ENCODE results near the gene KCNH2.
"Not testable (repeated sequence)": the region's sequence is repeated elsewhere in the genome, so short reads cannot be mapped to it uniquely, and the experiment has no call there.

The KCNH2 gene

DNA sequence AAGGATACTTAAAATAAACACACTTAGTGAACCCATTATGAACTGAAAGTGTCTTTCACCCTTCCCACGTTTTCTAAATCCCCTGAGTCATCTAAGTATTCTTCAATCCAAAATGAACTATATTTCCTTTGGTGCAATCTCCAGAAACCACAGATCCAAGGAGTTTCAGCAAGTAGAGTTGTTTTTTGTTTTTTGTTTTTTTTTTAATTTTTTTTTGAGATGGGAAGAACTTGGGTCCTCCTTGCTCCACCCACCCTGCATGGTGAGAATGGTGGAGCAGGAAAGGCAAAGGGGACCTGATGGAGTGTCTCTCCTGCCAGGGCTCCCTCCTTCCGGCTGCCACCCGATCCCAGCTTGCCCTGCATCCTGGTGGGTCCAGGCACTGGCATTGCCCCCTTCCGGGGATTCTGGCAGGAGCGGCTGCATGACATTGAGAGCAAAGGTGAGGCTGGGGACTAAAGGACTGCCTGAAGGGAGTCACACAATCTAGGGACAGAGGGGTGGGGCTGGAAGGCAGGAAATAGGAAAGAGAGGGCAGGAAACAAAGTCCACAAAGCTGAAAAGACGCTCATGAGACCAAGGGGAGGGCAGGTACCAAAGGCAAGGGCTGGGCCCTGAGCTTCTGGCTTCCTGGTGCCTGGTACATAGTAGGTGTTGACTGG, 34.0 kb upstream of the KCNH2 start:
- no peak for DNase-seq

DNA sequence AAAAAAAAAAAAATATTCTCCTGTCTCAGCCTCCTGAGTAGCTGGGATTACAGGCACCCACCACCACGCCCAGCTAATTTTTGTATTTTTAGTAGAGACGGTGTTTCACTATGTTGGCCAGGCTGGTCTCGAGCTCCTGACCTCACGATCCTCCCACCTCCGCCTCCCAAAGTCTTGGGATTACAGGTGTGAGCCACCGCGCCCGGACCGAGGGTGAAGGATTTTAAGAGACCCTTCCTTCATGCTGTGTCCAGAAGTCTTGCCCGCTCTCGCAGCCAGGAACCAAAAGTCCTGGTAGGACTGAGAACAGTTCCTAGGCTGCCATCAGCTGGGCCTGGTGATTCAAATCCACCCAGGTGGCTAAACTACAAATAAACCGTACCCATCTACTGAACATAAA, 33.5 kb upstream of the KCNH2 start:
- DNase-seq: not testable (repeated sequence)

GRCh38 chr7:151011097-151011409, 32.9 kb upstream of the KCNH2 start:
- no peak for DNase-seq

DNA sequence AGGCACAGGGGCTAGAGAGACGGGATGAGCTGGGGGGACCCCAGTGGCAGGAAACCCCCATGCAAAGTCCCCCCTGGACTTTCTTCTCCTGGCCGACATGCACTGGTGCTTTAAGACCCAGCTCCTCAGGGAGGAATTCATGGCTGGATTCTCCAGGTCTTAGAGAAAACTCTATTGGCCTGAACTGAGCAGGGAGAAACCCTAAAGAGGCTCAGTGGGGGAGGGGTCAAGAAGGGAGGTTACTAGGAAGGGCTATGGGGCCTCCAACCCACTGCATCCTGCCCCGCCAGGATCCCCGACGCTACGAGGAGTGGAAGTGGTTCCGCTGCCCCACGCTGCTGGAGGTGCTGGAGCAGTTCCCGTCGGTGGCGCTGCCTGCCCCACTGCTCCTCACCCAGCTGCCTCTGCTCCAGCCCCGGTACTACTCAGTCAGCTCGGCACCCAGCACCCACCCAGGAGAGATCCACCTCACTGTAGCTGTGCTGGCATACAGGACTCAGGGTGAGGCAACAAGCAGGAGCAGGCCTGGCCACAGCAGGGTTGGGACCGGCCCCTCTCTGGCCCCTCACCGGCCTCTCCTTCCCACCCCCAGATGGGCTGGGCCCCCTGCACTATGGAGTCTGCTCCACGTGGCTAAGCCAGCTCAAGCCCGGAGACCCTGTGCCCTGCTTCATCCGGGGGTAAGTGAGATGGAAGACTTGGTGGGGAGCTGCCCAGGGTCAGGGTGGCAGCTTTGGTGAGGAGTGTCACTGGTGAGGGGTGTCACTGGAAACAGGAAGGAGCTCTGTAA, 32.4 kb upstream of the KCNH2 start:
- no peak for DNase-seq

GRCh38 chr7:151010037-151010306, 31.9 kb upstream of the KCNH2 start:
- DNase-seq: no peak

- no peak for DNase-seq
Observed at GRCh38 chr7:151009327-151010036, 31.4 kb upstream of the KCNH2 start.

DNA sequence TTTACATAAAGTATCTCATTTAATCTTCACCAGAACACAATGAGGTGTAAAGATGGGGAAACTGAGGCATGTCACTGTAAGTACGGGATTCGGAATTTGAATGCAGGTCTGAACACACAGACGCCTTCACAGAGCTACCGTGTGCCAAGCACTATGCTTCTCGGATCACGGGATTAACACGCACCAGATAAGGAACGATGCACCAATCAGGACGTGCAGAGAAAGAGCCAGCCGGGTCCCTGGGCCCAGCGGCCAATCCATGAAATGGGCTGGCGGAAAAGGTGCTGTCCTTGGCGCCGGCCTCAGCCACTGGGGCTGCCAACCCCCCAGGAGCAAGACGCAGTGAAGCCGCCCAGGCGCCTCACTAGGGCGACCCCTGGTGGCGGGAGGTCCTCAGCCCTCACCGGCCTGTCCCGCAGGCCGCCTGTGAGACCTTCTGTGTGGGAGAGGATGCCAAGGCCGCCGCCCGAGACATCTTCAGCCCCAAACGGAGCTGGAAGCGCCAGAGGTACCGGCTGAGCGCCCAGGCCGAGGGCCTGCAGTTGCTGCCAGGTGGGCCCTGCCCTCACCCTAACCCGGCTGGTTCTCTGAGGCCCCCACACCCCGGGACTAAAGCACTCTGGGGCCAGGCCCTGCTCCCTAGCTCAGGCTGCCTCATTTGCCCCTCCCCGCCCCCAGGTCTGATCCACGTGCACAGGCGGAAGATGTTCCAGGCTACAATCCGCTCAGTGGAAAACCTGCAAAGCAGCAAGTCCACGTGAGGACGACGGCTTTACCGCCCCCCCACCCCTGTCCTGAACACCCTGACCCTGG, 30.6 kb upstream of the KCNH2 start:
- DNase-seq: no peak

- DNase-seq: no peak
Observed at GRCh38 chr7:151008143-151008510, 30.0 kb upstream of the KCNH2 start.

DNA sequence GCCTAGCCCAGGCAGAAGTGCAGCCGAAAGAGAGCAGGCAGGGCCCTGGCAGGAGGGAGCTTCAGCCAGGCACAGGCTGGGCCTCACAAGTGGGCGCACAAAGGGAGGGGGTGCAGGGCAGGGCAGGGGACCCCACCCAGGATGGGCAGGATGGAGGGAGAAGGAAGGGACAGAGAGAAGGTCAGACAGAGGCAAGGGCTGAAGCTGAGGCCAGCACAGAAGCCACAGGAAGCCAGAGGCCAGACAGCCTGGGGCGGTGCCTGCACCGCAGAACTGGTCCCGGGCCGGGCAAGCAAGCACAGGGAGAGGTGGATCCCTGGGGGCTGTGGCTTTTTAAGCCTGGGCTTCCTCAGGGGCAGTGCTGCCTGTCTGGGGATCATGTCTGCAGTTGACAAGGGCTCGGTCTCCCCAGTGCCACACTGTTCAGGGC, 29.4 kb upstream of the KCNH2 start:
- no peak for DNase-seq

GRCh38 chr7:151006590-151007300, 28.6 kb upstream of the KCNH2 start:
- DNase-seq: no peak

- DNase-seq: no peak
Observed at GRCh38 chr7:151005566-151005965, 27.4 kb upstream of the KCNH2 start.

DNA sequence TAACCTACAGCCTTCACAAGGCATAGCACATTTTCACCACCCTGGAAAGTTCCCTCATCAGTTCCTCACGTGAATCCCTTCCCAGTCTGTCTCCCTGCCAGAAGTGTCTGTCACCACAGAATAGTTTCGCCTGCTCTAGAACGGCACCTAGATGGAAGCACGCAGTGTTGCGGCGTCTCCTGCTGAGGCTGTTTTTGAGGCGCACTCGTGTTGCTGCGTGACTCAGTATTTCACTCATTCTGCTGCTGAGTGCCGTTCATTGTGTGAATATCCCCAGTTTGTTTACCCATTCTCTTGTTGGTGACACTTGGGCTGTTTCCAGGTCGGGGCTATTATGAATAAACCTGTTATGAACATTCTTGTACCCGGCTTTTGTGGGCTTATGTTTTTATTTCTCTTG, 25.5 kb upstream of the KCNH2 start:
- DNase-seq: no peak

- no peak for DNase-seq
Observed at GRCh38 chr7:151001546-151001945, 23.4 kb upstream of the KCNH2 start.

- DNase-seq: no peak
Observed at GRCh38 chr7:151000897-151001495, 22.9 kb upstream of the KCNH2 start.

DNA sequence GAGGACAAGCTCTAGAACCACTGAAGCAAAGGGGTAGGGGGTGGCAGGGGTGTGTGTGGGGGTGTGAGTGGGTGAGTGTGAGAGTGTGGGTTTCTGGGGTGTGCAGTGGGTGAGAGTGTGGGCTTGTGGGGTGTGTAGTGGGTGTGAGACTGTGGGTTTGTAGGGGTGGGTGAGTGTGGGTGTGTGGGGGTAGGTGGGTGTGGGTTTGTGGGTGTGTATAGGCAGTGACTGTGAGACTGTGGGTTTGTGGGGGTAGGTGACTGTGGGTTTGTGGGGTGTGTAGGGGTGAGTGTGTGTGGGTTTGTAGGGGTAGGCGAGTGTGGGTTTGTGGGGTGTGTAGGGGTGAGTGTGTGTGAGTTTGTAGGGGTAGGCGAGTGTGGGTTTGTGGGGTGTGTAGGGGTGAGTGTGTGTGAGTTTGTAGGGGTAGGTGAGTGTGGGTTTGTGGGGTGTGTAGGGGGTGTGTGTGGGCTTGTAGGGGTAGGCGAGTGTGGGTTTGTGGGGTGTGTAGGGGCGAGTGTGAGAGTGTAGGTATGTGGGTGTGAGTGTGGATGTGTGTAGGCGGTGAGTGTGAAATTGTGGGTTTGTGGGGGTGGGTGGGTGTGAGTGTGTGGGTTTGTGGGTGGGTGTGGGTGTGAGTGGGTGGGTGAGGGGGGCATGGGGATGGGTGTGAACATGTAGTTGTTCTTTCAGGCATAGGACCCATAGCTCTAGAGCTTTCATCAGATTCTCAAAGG, 21.5 kb upstream of the KCNH2 start:
- DNase-seq: no peak

DNA sequence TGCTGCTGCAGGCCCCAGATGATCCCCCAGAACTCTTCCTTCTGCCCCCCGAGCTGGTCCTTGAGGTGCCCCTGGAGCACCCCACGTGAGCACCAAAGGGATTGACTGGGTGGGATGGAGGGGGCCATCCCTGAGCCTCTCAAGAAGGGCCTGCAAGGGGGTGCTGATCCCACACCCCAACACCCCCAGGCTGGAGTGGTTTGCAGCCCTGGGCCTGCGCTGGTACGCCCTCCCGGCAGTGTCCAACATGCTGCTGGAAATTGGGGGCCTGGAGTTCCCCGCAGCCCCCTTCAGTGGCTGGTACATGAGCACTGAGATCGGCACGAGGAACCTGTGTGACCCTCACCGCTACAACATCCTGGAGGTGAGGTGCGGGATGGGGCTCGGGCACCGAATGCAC, 20.9 kb upstream of the KCNH2 start:
- DNase-seq: no peak

- no peak for DNase-seq
Observed at GRCh38 chr7:150998341-150998740, 20.2 kb upstream of the KCNH2 start.

DNA sequence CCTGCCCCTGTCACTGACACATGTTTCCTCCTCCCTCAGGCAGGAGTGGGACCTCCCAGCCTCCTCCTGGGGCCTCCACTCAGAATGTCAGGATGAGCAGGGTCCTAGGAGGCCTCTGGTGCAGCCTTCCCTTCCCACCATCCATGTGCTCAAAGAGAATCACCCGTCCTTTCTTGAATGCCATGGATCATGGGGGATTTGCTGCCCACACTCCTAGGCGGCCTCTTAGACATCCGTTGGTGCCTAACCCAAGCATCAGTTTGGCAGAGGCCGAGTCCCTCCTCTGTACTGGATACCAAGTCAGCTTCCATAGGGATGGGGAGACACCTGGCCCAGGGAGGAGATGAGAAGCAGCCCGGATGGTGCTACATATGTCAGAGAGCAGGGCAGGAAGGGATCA, 19.7 kb upstream of the KCNH2 start:
- DNase-seq: no peak

DNA sequence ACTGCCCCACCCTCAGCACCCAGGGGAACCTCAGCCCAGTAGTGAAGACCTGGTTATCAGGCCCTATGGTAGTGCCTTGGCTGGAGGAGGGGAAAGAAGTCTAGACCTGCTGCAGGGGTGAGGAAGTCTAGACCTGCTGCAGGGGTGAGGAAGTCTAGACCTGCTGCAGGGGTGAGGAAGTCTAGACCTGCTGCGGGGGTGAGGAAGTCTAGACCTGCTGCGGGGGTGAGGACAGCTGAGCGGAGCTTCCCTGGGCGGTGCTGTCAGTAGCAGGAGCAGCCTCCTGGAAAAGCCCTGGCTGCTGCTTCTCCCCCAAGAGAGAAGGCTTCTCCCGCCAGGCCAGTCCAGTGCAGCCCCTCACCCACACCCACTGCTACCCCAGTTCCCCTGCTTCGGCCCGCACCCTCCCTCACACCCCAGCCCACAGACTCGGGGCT, 19.0 kb upstream of the KCNH2 start:
- DNase-seq: no peak

DNA sequence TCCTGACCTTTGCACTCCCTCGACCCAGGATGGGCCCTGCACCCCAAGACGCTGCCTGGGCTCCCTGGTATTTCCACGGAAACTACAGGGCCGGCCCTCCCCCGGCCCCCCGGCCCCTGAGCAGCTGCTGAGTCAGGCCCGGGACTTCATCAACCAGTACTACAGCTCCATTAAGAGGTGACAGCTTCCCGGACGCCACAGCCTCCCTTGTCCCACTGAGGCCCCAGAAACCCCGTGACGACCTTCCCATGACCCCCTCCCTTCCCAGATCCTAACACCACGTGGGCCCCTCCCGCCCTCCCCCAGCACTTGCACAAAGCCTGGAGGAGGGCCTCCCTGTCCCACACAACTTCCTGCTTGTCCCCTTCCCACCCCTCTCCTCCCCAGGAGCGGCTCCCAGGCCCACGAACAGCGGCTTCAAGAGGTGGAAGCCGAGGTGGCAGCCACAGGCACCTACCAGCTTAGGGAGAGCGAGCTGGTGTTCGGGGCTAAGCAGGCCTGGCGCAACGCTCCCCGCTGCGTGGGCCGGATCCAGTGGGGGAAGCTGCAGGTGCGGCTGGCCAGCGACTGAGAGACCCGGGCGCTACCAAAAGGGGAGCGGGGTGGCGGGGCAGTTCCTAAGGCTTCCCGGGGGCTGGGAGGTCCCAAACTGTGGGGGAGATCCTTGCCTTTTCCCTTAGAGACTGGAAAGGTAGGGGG, 18.4 kb upstream of the KCNH2 start:
- no peak for DNase-seq
